ENCODE measurements around the gene P2RY14. TPM values are rescaled to one million over a fixed set of nuclear protein-coding genes. Genes with fewer than 3 reads are reported as not detected.

Gene P2RY14
- total and polyA plus RNA-seq, 12 donors, result 0.72 to 5.3 (median 2.7) TPM

- H3K36me3 ChIP-seq, result no peaks in the 10 kb centered on the region
- no peak overlapping the region for H3K27ac ChIP-seq
- intact Hi-C loops (cut with DNase I), result no loop called here
- no peaks in the 10 kb centered on the region for H3K9me3 ChIP-seq
- DNase-seq (no peak), ATAC-seq (no peak)
- TF ChIP-seq, protein P1, sequence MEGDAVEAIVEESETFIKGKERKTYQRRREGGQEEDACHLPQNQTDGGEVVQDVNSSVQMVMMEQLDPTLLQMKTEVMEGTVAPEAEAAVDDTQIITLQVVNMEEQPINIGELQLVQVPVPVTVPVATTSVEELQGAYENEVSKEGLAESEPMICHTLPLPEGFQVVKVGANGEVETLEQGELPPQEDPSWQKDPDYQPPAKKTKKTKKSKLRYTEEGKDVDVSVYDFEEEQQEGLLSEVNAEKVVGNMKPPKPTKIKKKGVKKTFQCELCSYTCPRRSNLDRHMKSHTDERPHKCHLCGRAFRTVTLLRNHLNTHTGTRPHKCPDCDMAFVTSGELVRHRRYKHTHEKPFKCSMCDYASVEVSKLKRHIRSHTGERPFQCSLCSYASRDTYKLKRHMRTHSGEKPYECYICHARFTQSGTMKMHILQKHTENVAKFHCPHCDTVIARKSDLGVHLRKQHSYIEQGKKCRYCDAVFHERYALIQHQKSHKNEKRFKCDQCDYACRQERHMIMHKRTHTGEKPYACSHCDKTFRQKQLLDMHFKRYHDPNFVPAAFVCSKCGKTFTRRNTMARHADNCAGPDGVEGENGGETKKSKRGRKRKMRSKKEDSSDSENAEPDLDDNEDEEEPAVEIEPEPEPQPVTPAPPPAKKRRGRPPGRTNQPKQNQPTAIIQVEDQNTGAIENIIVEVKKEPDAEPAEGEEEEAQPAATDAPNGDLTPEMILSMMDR (IDR thresholded peaks at IDR 0.05), result no peak
- H3K4me3 ChIP-seq, result no peak overlapping the region
- WGBS, 2 donors, result 95 to 97% methylated on average over 8 of the region's 8 CpGs
- no peaks in the 10 kb centered on the region for H3K27me3 ChIP-seq
- no peaks in the 10 kb centered on the region for H3K4me1 ChIP-seq
Measured at GRCh38 chr3:151197228-151197627, 81.1 kb downstream of the P2RY14 start.

DNA sequence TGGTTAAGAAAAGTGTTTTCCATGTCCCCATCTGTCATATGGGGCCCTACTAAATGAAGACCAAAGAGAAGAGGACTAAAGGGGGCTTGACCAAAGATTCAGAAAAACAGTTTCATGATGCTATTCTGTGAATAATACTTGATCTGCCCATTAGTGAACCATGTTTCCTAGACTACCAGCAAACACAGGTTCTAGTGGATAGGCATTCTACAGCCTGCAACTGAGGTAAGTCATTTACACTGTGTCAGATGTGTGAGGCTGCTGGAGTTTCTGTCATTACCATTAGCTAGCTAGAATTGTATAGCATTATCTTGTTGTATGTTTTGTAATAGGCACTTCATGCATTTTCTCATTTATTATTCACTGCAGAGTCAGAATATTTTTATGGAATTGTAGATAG lies 81.9 kb downstream of the P2RY14 start:
- H3K36me3 ChIP-seq, result no peaks in the 10 kb centered on the region
- ATAC-seq, result no peak
- H3K4me3 ChIP-seq, result no peak overlapping the region
- H3K9me3 ChIP-seq, result no peaks in the 10 kb centered on the region
- H3K4me1 ChIP-seq, result no peaks in the 10 kb centered on the region
- DNase-seq, result no peak
- intact Hi-C loops (cut with DNase I), result no loop called here
- no peaks in the 10 kb centered on the region for H3K27me3 ChIP-seq
- TF ChIP-seq, protein P1 (IDR thresholded peaks at IDR 0.05), result no peak
- H3K27ac ChIP-seq, result no peak overlapping the region

- Histone ChIP-seq H3K4me3 (no peak overlapping the region), H3K27ac (no peak overlapping the region), H3K36me3 (no peaks in the 10 kb centered on the region), H3K9me3 (no peaks in the 10 kb centered on the region), H3K4me1 (no peaks in the 10 kb centered on the region), H3K27me3 (no peaks in the 10 kb centered on the region)
- intact Hi-C loops (cut with DNase I), result no loop called here
- ATAC-seq (no peak), DNase-seq (no peak)
- TF ChIP-seq, protein P1 (IDR thresholded peaks at IDR 0.05), result no peak
- WGBS, 2 donors, result 86 to 98% methylated on average over 1 of the region's 1 CpG
Measured at GRCh38 chr3:151195826-151196225, 82.5 kb downstream of the P2RY14 start.

GRCh38 chr3:151192545-151192944 lies 85.8 kb downstream of the P2RY14 start:
- H3K27me3 ChIP-seq, result no peaks in the 10 kb centered on the region
- no peak overlapping the region for H3K4me3 ChIP-seq
- no peak for DNase-seq
- TF ChIP-seq, protein P1 (IDR thresholded peaks at IDR 0.05), result no peak
- 95 to 99% methylated on average over 6 of the region's 6 CpGs for WGBS, 2 donors
- H3K9me3 ChIP-seq, result no peaks in the 10 kb centered on the region
- intact Hi-C loops (cut with DNase I), result no loop called here
- H3K4me1 ChIP-seq, result no peaks in the 10 kb centered on the region
- no peaks in the 10 kb centered on the region for H3K36me3 ChIP-seq
- no peak for ATAC-seq
- H3K27ac ChIP-seq, result no peak overlapping the region

DNA sequence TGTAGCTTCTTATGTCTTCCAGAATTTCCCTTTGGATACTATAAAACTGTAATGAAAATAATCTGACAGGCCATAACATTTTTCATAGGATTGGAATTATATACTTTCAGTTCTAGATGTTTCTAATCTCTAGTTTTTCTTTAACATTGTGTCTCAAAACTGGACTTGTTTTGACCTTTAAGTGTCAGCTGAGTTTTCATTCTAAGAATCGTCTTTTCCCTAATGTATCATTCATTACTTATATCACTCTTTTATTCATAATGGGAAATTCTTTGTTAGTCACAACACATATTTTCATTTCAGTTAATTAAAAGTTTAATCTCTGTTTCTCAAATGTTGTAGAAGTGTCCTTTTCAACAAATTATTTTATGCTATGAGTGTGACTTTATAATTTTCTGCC lies 87.2 kb downstream of the P2RY14 start:
- no peak overlapping the region for H3K4me3 ChIP-seq
- H3K9me3 ChIP-seq, result no peaks in the 10 kb centered on the region
- DNase-seq (no peak), ATAC-seq (no peak)
- WGBS, 2 donors, result 91 to 92% methylated on average over 1 of the region's 1 CpG
- intact Hi-C loops (cut with DNase I), result no loop called here
- H3K27me3 ChIP-seq, result no peaks in the 10 kb centered on the region
- TF ChIP-seq, protein P1 (IDR thresholded peaks at IDR 0.05), result no peak
- H3K27ac ChIP-seq, result no peak overlapping the region
- H3K4me1 ChIP-seq, result no peaks in the 10 kb centered on the region
- no peaks in the 10 kb centered on the region for H3K36me3 ChIP-seq
